HCT116 (cell line): Measurements from ENCODE around the gene RBM4B.

Experiments used
- CTCF ChIP-seq, 3 experiments: fragments of 200-600 bp in 1 of 3; sonication (generic) in 1 of 3; IDR thresholded peaks in 2 of 3; conservative IDR thresholded peaks in 1 of 3; 2 replicates each; pipeline ENCODE4 v1.5.1; 2012 to 2017; ENCODE audit warnings: low read depth in 2 of 3, low read length in 2 of 3, antibody characterized with exemption in 1 of 3, borderline replicate concordance in 1 of 3, control low read depth in 1 of 3, mild to moderate bottlenecking in 1 of 3, mixed read lengths in 1 of 3, mixed run types in 1 of 3, moderate library complexity in 1 of 3; ENCODE audit not compliant: insufficient read depth in 1 of 3
- JUND ChIP-seq: IDR thresholded peaks from 2 replicates; pipeline ENCODE4 v1.6.1; 2012
- POLR2A ChIP-seq: IDR thresholded peaks from 2 replicates; pipeline ENCODE4 v1.7.0; 2011; ENCODE audit warnings: borderline replicate concordance; ENCODE audit not compliant: insufficient read depth, insufficient read length; ENCODE audit errors: extremely low read depth

GRCh38 chr11:66685276-66686099 lies 7.8 kb upstream of the RBM4B start:
- TF ChIP-seq CTCF (IDR thresholded peaks at IDR 0.05 in 2 of 3, conservative IDR thresholded peaks at IDR 0.05 in 1 of 3; ENCODE audit: borderline replicate concordance in 1 of 3, insufficient read depth in 1 of 3, low read depth in 2 of 3, low read length in 2 of 3) (no peak), JUND (no peak), POLR2A (no peak)
